GM18502 (cell line): ENCODE results near the gene BTBD7.
"Not testable (repeated sequence)": the region's sequence is repeated elsewhere in the genome, so short reads cannot be mapped to it uniquely, and the experiment has no call there.

Experiments used
- ATAC-seq: cut with Tn5 transposase; IDR thresholded peaks from one replicate; pipeline ENCODE4 v1.9.1; 2021; ENCODE audit warnings: mild to moderate bottlenecking; ENCODE audit not compliant: unreplicated experiment, poor library complexity

BTBD7 gene

DNA sequence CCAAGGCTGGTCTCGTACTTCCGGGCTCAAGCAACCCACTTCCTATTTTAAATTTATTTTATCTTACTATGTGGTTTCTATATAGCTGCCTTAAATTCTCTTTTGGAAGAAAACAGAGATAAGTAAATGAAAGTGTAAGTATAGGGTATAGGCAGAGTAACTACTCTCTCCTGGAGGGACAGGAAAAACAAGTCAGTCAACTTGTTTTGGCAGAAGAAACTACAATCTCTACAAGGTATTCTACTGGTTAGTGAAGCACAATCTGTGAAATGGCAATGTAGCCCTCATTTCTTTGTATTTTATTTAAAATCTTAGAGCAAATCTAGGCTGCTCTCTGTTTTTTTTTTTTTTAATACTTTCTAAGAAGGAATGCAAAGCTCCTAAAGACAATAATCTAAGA, 70.4 kb downstream of the BTBD7 start:
- ATAC-seq: no peak

DNA sequence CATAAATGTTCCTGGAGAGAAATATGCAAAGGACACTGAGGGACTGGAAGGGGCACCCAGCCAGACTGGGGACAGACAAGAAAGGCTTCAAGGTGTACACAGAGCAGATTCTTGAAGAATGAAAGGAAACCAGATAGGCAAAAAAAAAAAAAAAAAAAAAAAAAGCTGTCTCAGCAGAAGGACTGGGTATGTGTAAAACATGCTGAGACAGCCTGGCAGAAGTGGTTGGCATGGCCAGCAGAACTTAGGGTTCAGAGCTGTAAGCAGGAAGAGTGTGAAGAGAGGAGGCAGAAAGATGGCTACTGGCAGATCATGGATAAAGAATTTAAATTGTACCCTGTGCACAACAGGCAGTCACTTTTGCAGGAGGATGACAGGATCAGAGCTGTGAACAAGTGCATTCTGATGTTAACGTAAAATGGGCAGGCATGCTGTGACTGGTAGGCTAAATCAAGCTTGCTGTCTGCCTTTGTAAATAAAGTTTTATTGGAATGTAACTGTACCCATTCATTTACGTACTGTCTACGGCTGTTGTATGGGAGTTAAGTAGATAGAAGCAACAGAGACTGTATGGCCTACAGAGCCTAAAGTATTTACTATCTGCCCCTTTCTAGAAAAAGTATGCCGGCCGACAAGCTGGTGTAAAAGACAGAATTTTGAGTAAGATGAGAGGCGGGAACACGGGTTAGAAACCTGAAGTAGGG, 83.6 kb downstream of the BTBD7 start:
- no peak for ATAC-seq

- ATAC-seq: no peak
These were observed 86.3 kb downstream of the BTBD7 start for GRCh38 chr14:93246534-93246933.

DNA sequence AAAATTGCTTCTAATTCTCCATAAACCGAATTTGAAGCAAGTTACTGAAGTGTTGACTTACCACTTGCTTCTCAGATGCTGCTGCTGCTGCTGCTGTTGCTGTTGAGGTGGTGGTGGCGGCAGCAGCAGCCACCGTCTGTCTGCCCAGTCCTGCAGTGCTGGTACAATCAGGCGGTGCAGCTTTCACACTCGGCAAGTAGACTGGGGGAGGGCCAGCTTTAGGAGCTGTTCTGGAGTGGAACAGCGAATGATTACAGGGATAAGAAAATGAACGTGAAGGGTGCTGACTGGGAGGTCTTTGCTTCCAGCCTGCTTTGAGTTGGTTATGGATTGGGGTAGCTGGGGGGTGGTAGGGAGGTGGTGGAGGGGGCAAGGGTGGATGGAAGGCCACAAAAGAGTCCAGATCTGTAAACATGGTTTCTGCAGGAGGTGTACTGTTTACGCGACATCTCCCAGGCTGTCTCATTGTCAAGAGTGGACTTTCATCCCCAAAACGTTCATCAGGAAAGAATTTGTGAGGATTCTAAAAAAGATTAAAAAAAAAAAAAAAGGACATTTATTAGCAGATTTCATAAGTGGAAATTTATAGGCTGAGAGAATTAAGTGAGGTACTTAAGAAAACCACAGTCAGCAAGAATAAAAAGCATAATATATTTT, 86.9 kb downstream of the BTBD7 start:
- no peak for ATAC-seq

GRCh38 chr14:93240678-93241000, 92.2 kb downstream of the BTBD7 start:
- no peak for ATAC-seq

- no peak for ATAC-seq
These were observed 92.8 kb downstream of the BTBD7 start for GRCh38 chr14:93239869-93240677.

DNA sequence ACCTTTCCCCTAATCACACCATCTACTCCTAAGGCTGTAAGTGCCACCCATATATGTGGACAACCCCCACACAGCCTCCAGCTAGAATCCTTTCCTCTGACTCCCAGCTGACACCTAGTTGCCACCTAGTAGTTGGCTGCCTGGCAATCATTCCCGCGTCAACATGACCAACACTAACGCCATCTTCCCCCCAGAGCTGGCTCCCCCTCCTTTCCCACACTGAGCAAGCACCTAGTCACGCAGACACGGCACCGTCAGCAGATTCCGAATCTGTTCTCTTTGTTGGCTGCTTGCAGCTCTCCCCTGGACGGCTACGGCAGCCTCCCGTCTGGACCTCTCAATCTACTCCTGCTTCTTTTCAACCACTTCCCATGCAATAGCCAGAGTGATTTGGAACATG, 98.0 kb downstream of the BTBD7 start:
- no peak for ATAC-seq

DNA sequence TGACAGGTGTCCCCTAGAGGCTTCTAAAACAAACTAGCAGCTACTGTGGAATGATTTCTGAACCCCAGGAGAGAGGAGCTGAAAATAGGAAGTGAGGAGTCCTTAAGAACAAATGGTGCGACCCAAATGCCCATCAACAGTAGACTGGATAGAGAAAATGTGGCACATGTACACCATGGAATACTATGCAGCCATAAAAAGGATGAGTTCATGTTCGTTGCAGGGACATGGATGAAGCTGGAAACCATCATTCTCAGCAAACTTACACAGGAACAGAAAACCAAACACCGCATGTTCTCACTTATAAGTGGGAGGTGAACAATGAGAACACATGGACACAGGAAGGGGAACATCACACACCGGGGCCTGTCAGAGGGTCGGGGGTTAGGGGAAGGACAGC, 99.8 kb downstream of the BTBD7 start:
- not testable (repeated sequence) for ATAC-seq

- ATAC-seq: no peak
These were observed 100.7 kb downstream of the BTBD7 start for GRCh38 chr14:93232159-93232558.

DNA sequence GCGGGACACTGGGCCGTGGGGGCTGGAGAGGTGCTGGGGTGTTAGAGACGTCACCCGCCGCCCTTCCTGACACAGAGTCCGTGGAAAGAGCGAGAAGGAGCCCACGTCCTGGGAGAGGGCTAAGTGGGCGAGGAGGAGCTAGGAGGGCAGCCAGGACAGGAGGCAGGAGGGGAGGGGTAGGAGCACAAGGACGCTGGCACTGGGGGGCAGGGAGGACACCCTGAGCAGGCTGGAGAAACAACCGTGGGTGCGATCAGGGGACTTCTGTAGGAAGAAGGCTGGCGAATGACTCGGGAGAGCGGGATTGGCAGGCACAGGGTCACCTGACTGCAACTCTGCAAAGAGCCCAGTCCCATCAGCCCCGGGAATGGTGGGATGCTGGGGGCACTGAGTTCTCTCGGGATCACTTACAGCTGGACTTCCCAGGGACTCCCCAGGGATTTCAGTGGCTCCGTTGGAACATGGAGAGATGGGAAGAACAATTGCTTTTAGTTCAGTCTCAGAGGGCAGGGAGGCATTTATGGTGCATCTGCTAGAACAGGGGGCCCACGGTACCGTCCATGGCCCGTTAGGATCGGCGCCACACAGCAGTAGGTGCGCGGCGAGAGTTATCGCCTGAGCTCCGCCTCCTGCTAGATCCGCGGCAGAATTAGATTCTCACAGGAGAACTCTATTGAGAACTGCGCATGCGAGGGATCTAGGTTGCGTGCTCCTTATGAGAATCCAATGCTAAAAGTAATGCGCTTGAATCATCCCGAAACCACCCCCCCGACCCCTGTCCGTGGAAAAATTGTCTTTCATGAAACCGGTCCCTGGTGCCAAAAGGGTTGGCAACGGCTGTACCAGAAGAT, 101.5 kb downstream of the BTBD7 start:
- no peak for ATAC-seq

GRCh38 chr14:93230539-93230938, 102.3 kb downstream of the BTBD7 start:
- ATAC-seq: no peak

DNA sequence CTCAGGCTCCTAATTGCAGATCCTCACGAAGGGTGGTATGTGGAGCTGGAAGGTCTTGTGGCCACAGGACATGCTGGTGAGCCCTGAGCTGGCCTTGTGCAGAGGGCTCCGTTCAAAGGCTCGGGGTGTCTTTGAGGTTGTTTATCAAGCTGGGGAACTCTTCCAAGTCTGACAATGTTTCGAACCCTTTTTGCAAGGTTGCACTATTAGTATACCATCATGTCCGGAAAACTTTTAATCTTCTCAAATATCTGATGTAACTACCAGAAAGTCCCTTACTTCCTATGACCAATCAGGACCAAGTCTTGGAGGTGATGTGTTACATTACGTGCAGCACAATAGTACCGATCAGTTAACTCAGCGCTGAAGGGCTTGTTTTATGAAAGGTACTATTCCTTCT, 104.3 kb downstream of the BTBD7 start:
- ATAC-seq: no peak

DNA sequence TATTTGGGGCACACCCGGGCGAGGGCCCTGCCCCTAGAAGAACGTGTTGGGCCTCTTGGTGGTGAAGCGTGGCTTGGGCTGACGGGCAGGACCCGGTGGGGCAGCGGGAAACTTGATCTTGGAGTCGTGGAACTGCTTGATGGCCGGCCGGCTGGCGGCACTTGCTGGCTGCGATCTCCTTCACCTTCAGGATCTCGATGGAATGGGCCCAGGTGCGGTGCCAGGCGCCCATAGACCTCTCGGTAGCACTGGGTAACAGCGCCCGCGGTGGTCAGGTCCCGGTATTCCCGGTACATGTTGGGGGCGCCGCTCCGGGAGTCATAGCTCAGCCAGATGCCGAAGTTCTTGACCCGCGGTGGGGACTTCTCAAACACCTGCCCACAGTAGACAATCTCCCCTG, 109.3 kb downstream of the BTBD7 start:
- ATAC-seq: no peak

GRCh38 chr14:93220509-93220908, 112.3 kb downstream of the BTBD7 start:
- no peak for ATAC-seq

GRCh38 chr14:93219103-93219726, 113.6 kb downstream of the BTBD7 start:
- ATAC-seq: no peak

- no peak for ATAC-seq
These were observed 118.2 kb downstream of the BTBD7 start for GRCh38 chr14:93214598-93214997.

DNA sequence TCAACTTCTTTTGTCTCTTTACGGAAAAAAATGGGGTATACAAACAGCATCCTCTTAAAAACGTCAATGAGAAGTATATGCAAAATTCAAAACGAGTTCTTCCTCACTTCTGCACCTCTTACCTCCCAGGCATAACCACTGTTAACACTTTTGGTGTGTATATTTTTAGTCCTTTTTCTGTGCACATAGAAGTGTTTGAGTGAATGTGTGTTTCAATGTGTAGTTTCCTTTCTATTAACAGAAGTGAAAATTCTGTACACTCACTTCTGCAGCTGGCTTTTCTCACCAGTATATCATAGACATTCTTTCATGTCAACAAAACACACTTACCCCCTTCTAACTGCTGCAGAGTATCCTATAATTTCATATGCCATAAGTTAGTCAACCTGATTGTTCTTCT, 120.4 kb downstream of the BTBD7 start:
- peak; percentile 75 for ATAC-seq

- peak; percentile 42 for ATAC-seq
These were observed 125.1 kb downstream of the BTBD7 start for GRCh38 chr14:93207468-93208308.

GRCh38 chr14:93206793-93207467, 125.9 kb downstream of the BTBD7 start, which contains the start of the genes GON7 and UBR7:
GON7 (minus strand) TSS chr14:93207065; CDS start chr14:93207037, 28 bp downstream.
UBR7 (plus strand) TSS chr14:93207256; CDS start chr14:93207292, 36 bp downstream.
- ATAC-seq: peak; percentile 80
